PFSK-1 (cell line): ENCODE results near the gene FAM168B.

Experiments used
- FOXP2 ChIP-seq: optimal IDR thresholded peaks from 2 replicates; pipeline ENCODE3; 2011; ENCODE audit warnings: borderline replicate concordance, control low read depth, inconsistent platforms; ENCODE audit not compliant: insufficient read depth; ENCODE audit errors: extremely low read length, extremely low read depth
- POLR2AphosphoS5 ChIP-seq: IDR thresholded peaks from 2 replicates; pipeline ENCODE4 v1.6.1; 2012; ENCODE audit warnings: low read depth, mild to moderate bottlenecking, control low read depth, low read length, moderate library complexity
- REST ChIP-seq, 2 experiments: IDR thresholded peaks; 2 replicates each; pipeline versions ENCODE4 v1.6.1 to v1.8.0; 2011 to 2012; ENCODE audit warnings: low read depth in 2 of 2, low read length in 2 of 2, control low read depth in 1 of 2, inconsistent platforms in 1 of 2, mild to moderate bottlenecking in 1 of 2, moderate library complexity in 1 of 2; ENCODE audit not compliant: insufficient read depth in 1 of 2
- SIN3A ChIP-seq: IDR thresholded peaks from 2 replicates; pipeline ENCODE4 v1.6.1; 2012; ENCODE audit warnings: mild to moderate bottlenecking, low read length, moderate library complexity, borderline replicate concordance; ENCODE audit not compliant: insufficient read depth
- TAF1 ChIP-seq: IDR thresholded peaks from 2 replicates; pipeline ENCODE4 v1.6.1; 2012; ENCODE audit warnings: low read length, control low read depth, borderline replicate concordance; ENCODE audit not compliant: insufficient read depth

The FAM168B gene

DNA sequence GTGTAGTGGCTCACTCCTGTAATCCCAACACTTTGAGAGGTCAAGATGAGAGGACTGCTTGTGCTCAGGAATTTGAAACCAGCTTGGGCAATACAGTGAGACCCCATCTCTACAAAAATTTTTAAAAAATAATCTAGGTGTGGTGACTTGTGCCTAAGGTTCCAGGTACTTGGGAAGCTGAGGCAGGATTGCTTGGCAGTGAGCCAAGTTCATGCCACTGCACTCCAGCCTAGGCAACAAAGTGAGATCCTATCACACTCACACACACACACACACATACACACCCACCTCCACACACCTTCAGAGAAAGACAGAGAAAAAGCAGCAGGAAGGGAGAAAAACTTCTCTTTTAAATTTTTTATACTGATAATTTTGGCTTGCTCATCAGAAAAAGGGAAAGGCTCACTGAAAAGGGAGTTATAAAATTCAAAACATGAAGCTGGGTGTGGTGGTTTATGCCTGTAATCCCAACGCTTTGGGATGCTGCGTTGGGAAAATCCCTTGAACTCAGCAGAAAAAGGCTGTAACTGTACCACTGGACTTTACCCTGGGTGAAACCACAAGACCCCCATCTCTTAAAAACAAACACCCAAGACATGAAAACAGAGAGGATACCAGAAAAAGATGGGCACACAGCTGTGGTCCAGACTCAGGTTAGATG is 25.7 kb downstream of the FAM168B start:
- TF ChIP-seq SIN3A (no peak), REST (IDR thresholded peaks at IDR 0.05; ENCODE audit: insufficient read depth in 1 of 2, low read depth in 2 of 2, low read length in 2 of 2) (no peak), TAF1 (no peak), FOXP2 (no peak), POLR2AphosphoS5 (no peak)

DNA sequence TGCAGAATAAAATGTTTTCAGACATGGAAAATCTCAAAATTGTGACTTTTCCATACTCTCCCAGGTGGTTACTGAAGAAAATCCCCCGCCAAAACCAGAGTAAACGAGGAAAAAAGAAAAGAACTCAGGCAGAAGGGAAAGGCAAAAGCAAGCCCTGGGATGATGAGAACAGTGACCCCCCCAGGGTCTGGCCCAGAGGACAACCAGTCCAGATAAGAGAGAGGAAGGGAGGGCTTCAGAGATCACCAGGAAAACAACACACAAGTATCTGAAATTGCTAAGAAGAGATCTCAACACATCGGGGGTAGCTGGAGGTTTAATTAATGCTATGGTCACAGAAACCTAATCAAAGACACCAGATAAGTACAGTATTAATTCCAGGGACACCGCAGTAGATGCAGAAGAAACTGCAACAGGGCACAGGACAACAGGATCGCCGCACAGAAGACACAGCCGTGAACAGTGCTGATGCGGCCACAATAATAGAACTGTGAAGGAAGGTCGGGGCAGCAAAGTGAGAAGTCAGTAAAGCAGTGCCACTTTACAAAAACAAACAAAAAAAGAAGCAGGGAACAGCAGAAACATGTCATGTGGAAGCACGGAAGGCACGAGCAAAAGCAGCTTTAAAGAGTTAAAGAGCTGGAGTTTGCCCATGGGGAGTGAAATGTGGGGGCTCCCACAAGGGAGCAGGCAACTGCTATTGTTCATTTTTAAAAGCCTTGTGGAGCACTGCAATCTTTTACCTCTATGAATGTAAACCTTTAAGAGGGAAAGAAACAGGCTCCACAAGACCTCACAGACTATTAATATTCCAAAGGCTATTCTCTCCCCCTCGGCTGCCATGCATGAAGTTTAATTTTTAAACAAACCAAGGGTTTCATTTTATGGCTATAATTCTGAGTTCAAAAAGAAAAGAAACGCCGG is 28.4 kb downstream of the FAM168B start:
- TF ChIP-seq REST (IDR thresholded peaks at IDR 0.05; ENCODE audit: insufficient read depth in 1 of 2, low read depth in 2 of 2, low read length in 2 of 2) (no peak), POLR2AphosphoS5 (no peak), FOXP2 (no peak), SIN3A (no peak), TAF1 (no peak)

DNA sequence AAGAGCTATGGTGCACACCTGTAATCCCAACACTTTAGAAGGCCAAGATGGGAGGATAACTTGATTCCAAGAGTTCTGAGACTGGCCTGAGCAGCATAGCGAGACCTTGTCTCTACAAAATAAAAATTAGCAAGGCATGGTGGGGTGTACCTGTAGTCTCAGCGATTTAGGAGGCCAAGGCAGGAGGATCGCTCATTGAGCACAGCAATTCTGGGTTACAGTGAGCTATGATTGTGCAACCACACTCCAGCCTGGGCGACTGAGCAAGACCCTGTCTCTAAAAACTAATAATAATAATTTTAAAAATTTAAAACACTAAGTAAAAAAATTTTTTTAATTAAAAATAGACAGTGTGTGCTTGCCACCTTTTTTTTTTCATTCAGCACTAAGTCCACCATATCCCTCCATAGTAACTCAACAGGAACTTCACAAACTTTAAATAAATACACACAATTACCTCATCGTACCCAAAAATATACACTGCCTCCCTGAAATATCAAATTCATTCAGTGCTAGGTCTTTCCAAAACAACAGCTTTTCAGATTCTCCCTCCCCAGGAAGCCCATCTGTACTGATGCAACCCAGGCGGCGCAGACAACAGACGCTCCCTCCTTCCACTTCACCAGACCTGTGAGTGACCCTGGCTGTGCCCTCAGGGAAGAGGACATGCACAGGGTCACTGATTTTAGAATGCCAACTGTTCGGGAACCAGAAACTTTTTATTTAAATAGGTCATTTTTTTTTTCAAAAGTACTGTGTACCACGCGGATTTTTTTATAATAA is 29.6 kb downstream of the FAM168B start:
- TF ChIP-seq SIN3A (no peak), FOXP2 (peak; percentile 73), REST (IDR thresholded peaks at IDR 0.05; ENCODE audit: insufficient read depth in 1 of 2, low read depth in 2 of 2, low read length in 2 of 2) (no peak), POLR2AphosphoS5 (no peak), TAF1 (no peak)

DNA sequence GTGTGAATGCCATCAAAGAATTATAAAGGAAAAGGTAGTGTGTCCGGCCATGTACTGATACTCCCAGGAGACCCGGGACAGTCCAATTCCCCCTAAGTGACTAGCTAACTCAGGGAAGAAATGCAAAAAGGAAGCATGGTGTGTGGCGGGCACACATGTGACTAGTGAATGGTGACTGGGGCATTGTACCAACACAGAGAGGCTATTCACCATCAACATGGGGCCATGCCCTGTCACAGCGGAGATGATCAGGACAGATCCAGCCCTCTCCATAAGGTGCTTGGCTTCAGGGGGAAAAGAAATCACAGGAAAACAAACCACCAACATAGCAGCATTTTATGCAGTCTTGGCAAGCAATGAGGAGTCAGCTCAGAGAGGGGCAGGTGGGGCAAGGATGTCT is 34.3 kb downstream of the FAM168B start:
- TF ChIP-seq REST (IDR thresholded peaks at IDR 0.05; ENCODE audit: insufficient read depth in 1 of 2, low read depth in 2 of 2, low read length in 2 of 2) = no peak
- TF ChIP-seq TAF1 = no peak
- TF ChIP-seq SIN3A = no peak
